ENCODE data around the gene STK32C.
"Not testable (repeated sequence)": the region's sequence is repeated elsewhere in the genome, so short reads cannot be mapped to it uniquely, and the experiment has no call there.

DNA sequence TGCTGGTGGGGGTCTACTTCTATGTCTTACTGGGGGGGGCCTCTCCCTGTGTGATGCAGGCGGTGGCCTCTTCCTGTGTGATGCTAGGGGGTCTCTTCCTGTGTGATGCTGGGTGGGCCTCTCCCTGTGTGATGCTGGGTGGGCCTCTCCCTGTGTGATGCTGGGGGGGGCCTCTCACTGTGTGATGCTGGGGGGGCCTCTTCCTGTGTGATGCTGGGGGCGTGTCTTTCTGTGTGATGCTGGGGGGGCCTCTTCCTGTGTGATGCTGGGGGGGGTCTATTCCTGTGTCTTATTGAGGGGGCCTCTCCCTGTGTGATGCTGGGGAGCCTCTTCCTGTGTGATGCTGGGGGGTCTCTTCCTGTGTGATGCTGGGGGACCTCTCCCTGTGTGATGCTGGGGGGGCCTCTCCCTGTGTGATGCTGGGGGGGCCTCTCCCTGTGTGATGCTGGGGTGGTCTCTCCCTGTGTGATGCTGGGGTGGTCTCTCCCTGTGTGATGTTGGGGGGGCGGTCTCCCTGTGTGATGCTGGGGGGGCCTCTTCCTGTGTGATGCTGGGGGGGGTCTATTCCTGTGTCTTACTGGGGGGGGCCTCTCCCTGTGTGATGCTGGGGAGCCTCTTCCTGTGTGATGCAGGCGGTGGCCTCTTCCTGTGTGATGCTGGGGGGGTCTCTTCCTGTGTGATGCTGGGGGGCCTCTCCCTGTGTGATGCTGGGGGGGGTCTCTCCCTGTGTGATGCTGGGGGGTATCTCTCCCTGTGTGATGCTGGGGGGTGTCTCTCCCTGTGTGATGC lies 146.7 kb downstream of the STK32C start:
- not testable (repeated sequence) for TF ChIP-seq MYC (IDR thresholded peaks at IDR 0.05; ENCODE audit: insufficient read depth, insufficient read length, insufficient replicate concordance, low read length, severe bottlenecking); KDM1A (IDR thresholded peaks at IDR 0.05; ENCODE audit: borderline replicate concordance); NR2C2 (IDR thresholded peaks at IDR 0.05; ENCODE audit: borderline replicate concordance, control insufficient read depth, insufficient read length, low read depth); NFIC (IDR thresholded peaks at IDR 0.05; ENCODE audit: low read depth, low read length); JUND (IDR thresholded peaks at IDR 0.05; ENCODE audit: low read depth, low read length); GABPA (IDR thresholded peaks at IDR 0.05; ENCODE audit: low read depth); POLR2A (IDR thresholded peaks at IDR 0.05; ENCODE audit: low read depth, low read length); MXI1 (IDR thresholded peaks at IDR 0.05; ENCODE audit: low read depth, low read length); RAD21 (IDR thresholded peaks at IDR 0.05; ENCODE audit: insufficient read depth, low read depth, low read length); POLR2AphosphoS5 (IDR thresholded peaks at IDR 0.05; ENCODE audit: low read length)
- TF ChIP-seq, protein P1, sequence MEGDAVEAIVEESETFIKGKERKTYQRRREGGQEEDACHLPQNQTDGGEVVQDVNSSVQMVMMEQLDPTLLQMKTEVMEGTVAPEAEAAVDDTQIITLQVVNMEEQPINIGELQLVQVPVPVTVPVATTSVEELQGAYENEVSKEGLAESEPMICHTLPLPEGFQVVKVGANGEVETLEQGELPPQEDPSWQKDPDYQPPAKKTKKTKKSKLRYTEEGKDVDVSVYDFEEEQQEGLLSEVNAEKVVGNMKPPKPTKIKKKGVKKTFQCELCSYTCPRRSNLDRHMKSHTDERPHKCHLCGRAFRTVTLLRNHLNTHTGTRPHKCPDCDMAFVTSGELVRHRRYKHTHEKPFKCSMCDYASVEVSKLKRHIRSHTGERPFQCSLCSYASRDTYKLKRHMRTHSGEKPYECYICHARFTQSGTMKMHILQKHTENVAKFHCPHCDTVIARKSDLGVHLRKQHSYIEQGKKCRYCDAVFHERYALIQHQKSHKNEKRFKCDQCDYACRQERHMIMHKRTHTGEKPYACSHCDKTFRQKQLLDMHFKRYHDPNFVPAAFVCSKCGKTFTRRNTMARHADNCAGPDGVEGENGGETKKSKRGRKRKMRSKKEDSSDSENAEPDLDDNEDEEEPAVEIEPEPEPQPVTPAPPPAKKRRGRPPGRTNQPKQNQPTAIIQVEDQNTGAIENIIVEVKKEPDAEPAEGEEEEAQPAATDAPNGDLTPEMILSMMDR (IDR thresholded peaks at IDR 0.05 in 2 of 3, conservative IDR thresholded peaks at IDR 0.05 in 1 of 3; ENCODE audit: control insufficient read depth in 2 of 3, extremely low read depth in 1 of 3, insufficient read depth in 1 of 3, low read depth in 3 of 3, low read length in 3 of 3) = not testable (repeated sequence)
- TF ChIP-seq, protein P2, sequence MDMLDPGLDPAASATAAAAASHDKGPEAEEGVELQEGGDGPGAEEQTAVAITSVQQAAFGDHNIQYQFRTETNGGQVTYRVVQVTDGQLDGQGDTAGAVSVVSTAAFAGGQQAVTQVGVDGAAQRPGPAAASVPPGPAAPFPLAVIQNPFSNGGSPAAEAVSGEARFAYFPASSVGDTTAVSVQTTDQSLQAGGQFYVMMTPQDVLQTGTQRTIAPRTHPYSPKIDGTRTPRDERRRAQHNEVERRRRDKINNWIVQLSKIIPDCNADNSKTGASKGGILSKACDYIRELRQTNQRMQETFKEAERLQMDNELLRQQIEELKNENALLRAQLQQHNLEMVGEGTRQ (IDR thresholded peaks at IDR 0.05; ENCODE audit: borderline replicate concordance, low read depth, low read length) = not testable (repeated sequence)

Data from GM12878 (cell line).